Neural cell (in vitro differentiated cells): Measurements from ENCODE around the gene SPPL3. TPM values are rescaled to one million over a fixed set of nuclear protein-coding genes. Genes with fewer than 3 reads are reported as not detected.

Experiments
- H2AFZ ChIP-seq: fragments of 200-600, 300-800 bp; sonication (generic), shearing (Covaris generic); 2 replicates; pipeline ENCODE4 v1.6.0; 2014; ENCODE audit warnings: low read depth, mild to moderate bottlenecking, antibody characterized with exemption, low read length, moderate library complexity
- H3F3A ChIP-seq: fragments of 200-600 bp; shearing (Covaris generic); 2 replicates; pipeline ENCODE4 v1.6.1; 2016; ENCODE audit warnings: mild to moderate bottlenecking, moderate library complexity, mixed read lengths, antibody characterized with exemption, low read length; ENCODE audit not compliant: insufficient read depth, poor library complexity, severe bottlenecking
- H3K27ac ChIP-seq: fragments of 200-600, 300-800 bp; sonication (generic), shearing (Covaris generic); 2 replicates; pipeline ENCODE4 v1.5.1; 2014; ENCODE audit warnings: mild to moderate bottlenecking, low read length, moderate library complexity
- H3K27me3 ChIP-seq: fragments of 300-800, 200-600 bp; sonication (generic), shearing (Covaris generic); 2 replicates; pipeline ENCODE4 v1.6.0; 2014; ENCODE audit warnings: mild to moderate bottlenecking, low read depth, low read length, moderate library complexity; ENCODE audit not compliant: insufficient read depth
- H3K36me3 ChIP-seq: fragments of 300-800, 200-600 bp; sonication (generic), shearing (Covaris generic); 2 replicates; pipeline ENCODE4 v1.5.1; 2014; ENCODE audit warnings: mild to moderate bottlenecking, antibody characterized with exemption, low read length, moderate library complexity; ENCODE audit not compliant: insufficient read depth
- H3K4me2 ChIP-seq: fragments of 300-800, 200-600 bp; sonication (generic), shearing (Covaris generic); 2 replicates; pipeline ENCODE4 v1.6.0; 2014; ENCODE audit warnings: mild to moderate bottlenecking, low read length
- H3K4me3 ChIP-seq: fragments of 300-800, 200-600 bp; sonication (generic), shearing (Covaris generic); 2 replicates; pipeline ENCODE4 v1.5.1; 2014; ENCODE audit warnings: mild to moderate bottlenecking, low read length, moderate library complexity
- H3K79me2 ChIP-seq: fragments of 200-600 bp; shearing (Covaris generic); replicated peaks from 2 replicates; pipeline ENCODE4 v1.6.0; 2014; ENCODE audit warnings: mild to moderate bottlenecking, low read length, moderate library complexity; ENCODE audit not compliant: insufficient read depth
- H3K9ac ChIP-seq: fragments of 300-800, 200-600 bp; sonication (generic), shearing (Covaris generic); 2 replicates; pipeline ENCODE4 v1.6.1; 2016; ENCODE audit warnings: mild to moderate bottlenecking, low read length, mixed read lengths
- H3K9me2 ChIP-seq: fragments of 200-600 bp; shearing (Covaris generic); 2 replicates; pipeline ENCODE4 v1.6.1; 2016; ENCODE audit warnings: mild to moderate bottlenecking, low read length, mixed read lengths; ENCODE audit not compliant: insufficient read depth
- H3K9me3 ChIP-seq: fragments of 200-600, 300-800 bp; sonication (generic), shearing (Covaris generic); 2 replicates; pipeline ENCODE4 v1.6.1; 2016; ENCODE audit warnings: mild to moderate bottlenecking, mixed run types, low read length, moderate library complexity, mixed read lengths
- H4K20me1 ChIP-seq: fragments of 200-600 bp; shearing (Covaris generic); 2 replicates; pipeline ENCODE4 v1.6.1; 2016; ENCODE audit warnings: mild to moderate bottlenecking, mixed run types; ENCODE audit not compliant: insufficient read depth
- EP300 ChIP-seq: fragments of 450-650 bp; conservative IDR thresholded peaks from 2 replicates; pipeline ENCODE4 v1.6.1; 2014; ENCODE audit warnings: antibody characterized with exemption, mild to moderate bottlenecking, moderate library complexity; ENCODE audit not compliant: poor library complexity, severe bottlenecking
- EZH2 ChIP-seq: fragments of 200-600, 300-800 bp; shearing (Covaris generic), sonication (generic); IDR thresholded peaks from 2 replicates; pipeline ENCODE4 v1.6.1; 2014; ENCODE audit warnings: antibody characterized with exemption, low read length, borderline replicate concordance, mild to moderate bottlenecking; ENCODE audit not compliant: insufficient read depth, poor library complexity, severe bottlenecking
- MXI1 ChIP-seq: fragments of 450-650 bp; conservative IDR thresholded peaks from 2 replicates; pipeline ENCODE4 v1.6.1; 2014; ENCODE audit warnings: antibody characterized with exemption, mild to moderate bottlenecking; ENCODE audit not compliant: poor library complexity, severe bottlenecking
- POLR2AphosphoS5 ChIP-seq: IDR thresholded peaks from 2 replicates; pipeline ENCODE4 v1.6.1; 2012
- RAD21 ChIP-seq: fragments of 450-650 bp; conservative IDR thresholded peaks from 2 replicates; pipeline ENCODE4 v1.6.1; 2014; ENCODE audit warnings: antibody characterized with exemption, mild to moderate bottlenecking, moderate library complexity
- SMC3 ChIP-seq: fragments of 450-650 bp; conservative IDR thresholded peaks from 2 replicates; pipeline ENCODE4 v1.6.1; 2014; ENCODE audit warnings: antibody characterized with exemption, mild to moderate bottlenecking, moderate library complexity; ENCODE audit not compliant: poor library complexity
- TAF1 ChIP-seq: IDR thresholded peaks from 2 replicates; pipeline ENCODE4 v1.6.1; 2012; ENCODE audit warnings: low read depth
- polyA plus RNA-seq: library from polyadenylated mRNA; depleted of rRNA; stranded (reverse); fragments of >200 nt; gene quantifications from 2 replicates; pipeline ENCODE4 v1.2.3, GENCODE V29; 2014
- TF ChIP-seq, protein P1 (sequence below): IDR thresholded peaks from 2 replicates; pipeline ENCODE4 v1.6.1; 2012; ENCODE audit warnings: borderline replicate concordance
- TF ChIP-seq, protein P2 (sequence below): fragments of 450-650 bp; IDR thresholded peaks from 2 replicates; pipeline ENCODE4 v1.5.1; 2014; ENCODE audit warnings: antibody characterized with exemption, mild to moderate bottlenecking, moderate library complexity; ENCODE audit not compliant: poor library complexity, severe bottlenecking

Gene SPPL3
- polyA plus RNA-seq, 1 donor from 2014 or later: 21.3 TPM

DNA sequence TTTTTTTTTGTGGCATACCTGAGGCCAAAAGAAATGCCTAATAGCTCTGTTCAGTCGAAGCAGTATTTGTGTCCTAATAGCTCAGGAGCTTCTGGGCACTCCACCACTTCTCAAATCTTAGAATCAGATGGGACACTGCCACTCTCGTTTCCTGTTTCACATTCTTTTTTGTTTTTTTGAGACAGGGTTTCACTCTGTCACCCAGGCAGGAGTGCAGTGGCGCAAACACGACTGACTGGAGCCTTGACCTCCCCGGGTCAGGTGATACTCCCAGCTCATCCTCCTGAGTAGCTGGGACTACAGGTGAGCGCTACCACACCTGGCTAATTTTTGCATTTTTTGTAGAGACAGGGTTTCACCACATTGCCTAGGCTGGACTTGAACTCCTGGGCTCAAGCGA is 52.7 kb downstream of the SPPL3 start:
- H3K79me2 ChIP-seq: peaks cover 3% of the 10 kb centered on the region
- no peak overlapping the region for H3K4me2 ChIP-seq
- no peak overlapping the region for H2AFZ ChIP-seq
- no peaks in the 10 kb centered on the region for H3K36me3 ChIP-seq
- H3K27ac ChIP-seq: no peak overlapping the region
- H3K9me3 ChIP-seq: no peaks in the 10 kb centered on the region
- H3K4me3 ChIP-seq: no peak overlapping the region
- no peaks in the 10 kb centered on the region for H3K9me2 ChIP-seq
- no peaks in the 10 kb centered on the region for H3K27me3 ChIP-seq
- H3F3A ChIP-seq: no peaks in the 10 kb centered on the region
- no peak overlapping the region for H3K9ac ChIP-seq
- no peak for TF ChIP-seq RAD21
- no peak for TF ChIP-seq EZH2
- TF ChIP-seq EP300: no peak
- TF ChIP-seq MXI1: no peak
- TF ChIP-seq, protein P1, sequence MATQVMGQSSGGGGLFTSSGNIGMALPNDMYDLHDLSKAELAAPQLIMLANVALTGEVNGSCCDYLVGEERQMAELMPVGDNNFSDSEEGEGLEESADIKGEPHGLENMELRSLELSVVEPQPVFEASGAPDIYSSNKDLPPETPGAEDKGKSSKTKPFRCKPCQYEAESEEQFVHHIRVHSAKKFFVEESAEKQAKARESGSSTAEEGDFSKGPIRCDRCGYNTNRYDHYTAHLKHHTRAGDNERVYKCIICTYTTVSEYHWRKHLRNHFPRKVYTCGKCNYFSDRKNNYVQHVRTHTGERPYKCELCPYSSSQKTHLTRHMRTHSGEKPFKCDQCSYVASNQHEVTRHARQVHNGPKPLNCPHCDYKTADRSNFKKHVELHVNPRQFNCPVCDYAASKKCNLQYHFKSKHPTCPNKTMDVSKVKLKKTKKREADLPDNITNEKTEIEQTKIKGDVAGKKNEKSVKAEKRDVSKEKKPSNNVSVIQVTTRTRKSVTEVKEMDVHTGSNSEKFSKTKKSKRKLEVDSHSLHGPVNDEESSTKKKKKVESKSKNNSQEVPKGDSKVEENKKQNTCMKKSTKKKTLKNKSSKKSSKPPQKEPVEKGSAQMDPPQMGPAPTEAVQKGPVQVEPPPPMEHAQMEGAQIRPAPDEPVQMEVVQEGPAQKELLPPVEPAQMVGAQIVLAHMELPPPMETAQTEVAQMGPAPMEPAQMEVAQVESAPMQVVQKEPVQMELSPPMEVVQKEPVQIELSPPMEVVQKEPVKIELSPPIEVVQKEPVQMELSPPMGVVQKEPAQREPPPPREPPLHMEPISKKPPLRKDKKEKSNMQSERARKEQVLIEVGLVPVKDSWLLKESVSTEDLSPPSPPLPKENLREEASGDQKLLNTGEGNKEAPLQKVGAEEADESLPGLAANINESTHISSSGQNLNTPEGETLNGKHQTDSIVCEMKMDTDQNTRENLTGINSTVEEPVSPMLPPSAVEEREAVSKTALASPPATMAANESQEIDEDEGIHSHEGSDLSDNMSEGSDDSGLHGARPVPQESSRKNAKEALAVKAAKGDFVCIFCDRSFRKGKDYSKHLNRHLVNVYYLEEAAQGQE: no peak
- no peak for TF ChIP-seq TAF1
- TF ChIP-seq, protein P2, sequence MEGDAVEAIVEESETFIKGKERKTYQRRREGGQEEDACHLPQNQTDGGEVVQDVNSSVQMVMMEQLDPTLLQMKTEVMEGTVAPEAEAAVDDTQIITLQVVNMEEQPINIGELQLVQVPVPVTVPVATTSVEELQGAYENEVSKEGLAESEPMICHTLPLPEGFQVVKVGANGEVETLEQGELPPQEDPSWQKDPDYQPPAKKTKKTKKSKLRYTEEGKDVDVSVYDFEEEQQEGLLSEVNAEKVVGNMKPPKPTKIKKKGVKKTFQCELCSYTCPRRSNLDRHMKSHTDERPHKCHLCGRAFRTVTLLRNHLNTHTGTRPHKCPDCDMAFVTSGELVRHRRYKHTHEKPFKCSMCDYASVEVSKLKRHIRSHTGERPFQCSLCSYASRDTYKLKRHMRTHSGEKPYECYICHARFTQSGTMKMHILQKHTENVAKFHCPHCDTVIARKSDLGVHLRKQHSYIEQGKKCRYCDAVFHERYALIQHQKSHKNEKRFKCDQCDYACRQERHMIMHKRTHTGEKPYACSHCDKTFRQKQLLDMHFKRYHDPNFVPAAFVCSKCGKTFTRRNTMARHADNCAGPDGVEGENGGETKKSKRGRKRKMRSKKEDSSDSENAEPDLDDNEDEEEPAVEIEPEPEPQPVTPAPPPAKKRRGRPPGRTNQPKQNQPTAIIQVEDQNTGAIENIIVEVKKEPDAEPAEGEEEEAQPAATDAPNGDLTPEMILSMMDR: no peak
- TF ChIP-seq SMC3: no peak
- no peak for TF ChIP-seq POLR2AphosphoS5
- H4K20me1 ChIP-seq: no peaks in the 10 kb centered on the region

DNA sequence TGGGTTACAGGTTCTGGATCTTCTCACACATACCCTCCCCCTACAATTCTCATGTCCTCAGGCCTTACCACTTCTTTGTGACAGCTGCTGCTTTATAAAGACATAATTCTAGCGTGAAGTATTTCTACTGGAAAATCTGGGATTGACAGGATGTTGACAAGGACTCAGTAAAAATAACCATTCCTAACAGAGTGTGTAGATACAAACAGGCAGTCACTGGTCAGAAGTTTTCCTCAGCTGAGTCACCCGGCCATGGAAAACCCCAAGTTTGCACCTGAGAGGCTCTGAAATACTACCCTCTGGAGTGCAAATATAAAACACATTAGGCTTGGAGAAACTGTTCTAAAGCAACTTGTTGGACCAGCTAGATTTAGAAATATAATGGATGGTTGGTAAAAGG is 54.4 kb downstream of the SPPL3 start:
- H3K27me3 ChIP-seq: no peaks in the 10 kb centered on the region
- no peaks in the 10 kb centered on the region for H3K9me2 ChIP-seq
- H3K27ac ChIP-seq: no peak overlapping the region
- H3K4me3 ChIP-seq: no peak overlapping the region
- H3K9ac ChIP-seq: no peak overlapping the region
- no peak for TF ChIP-seq EZH2
- TF ChIP-seq RAD21: no peak
- TF ChIP-seq EP300: peak; percentile 25
- H3K4me2 ChIP-seq: no peak overlapping the region
- H2AFZ ChIP-seq: no peak overlapping the region
- no peaks in the 10 kb centered on the region for H3K36me3 ChIP-seq
- peaks cover 3% of the 10 kb centered on the region for H3K79me2 ChIP-seq
- no peaks in the 10 kb centered on the region for H4K20me1 ChIP-seq
- H3F3A ChIP-seq: no peaks in the 10 kb centered on the region
- H3K9me3 ChIP-seq: no peaks in the 10 kb centered on the region

DNA sequence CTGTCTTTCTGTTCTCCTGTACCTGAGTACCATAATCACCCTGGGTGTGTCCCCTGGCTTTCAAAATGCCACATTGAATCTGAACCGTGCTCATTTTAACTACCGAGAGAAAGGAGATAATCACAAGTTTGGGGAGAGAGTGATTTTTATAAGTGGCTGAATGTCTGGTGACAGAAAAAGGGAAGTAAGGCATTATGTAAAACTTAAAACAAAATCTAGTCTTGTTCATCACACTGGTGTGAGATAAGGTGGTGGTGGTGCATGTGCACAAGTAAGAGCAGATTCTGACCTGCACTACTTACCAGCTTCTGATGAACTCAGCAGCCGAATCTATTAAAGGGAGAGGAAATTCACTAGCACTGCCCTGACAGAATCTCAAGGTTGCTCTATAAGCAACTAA is 56.3 kb downstream of the SPPL3 start:
- no peak overlapping the region for H3K4me3 ChIP-seq
- H2AFZ ChIP-seq: no peak overlapping the region
- H3K9me2 ChIP-seq: no peaks in the 10 kb centered on the region
- no peaks in the 10 kb centered on the region for H3K36me3 ChIP-seq
- TF ChIP-seq EZH2: no peak
- TF ChIP-seq RAD21: no peak
- no peak for TF ChIP-seq TAF1
- TF ChIP-seq EP300: no peak
- no peak for TF ChIP-seq POLR2AphosphoS5
- no peak for TF ChIP-seq MXI1
- TF ChIP-seq, protein P1: no peak
- TF ChIP-seq SMC3: no peak
- TF ChIP-seq, protein P2: no peak
- H3K27ac ChIP-seq: no peak overlapping the region
- no peaks in the 10 kb centered on the region for H3K27me3 ChIP-seq
- H3K9ac ChIP-seq: no peak overlapping the region
- H3K9me3 ChIP-seq: no peaks in the 10 kb centered on the region
- H3K4me2 ChIP-seq: no peak overlapping the region
- peaks cover 3% of the 10 kb centered on the region for H3K79me2 ChIP-seq
- no peaks in the 10 kb centered on the region for H4K20me1 ChIP-seq
- no peaks in the 10 kb centered on the region for H3F3A ChIP-seq
